HG03095 (cell line): ENCODE measurements around the gene SMIM24.

Experiments used
- ATAC-seq: cut with Tn5 transposase; IDR thresholded peaks from one replicate; pipeline ENCODE4 v1.9.1; 2021; ENCODE audit warnings: moderate library complexity; ENCODE audit not compliant: unreplicated experiment

The SMIM24 gene

GRCh38 chr19:3475449-3475848 lies 4.9 kb downstream of the SMIM24 start:
- no peak for ATAC-seq

GRCh38 chr19:3474614-3475013 lies 5.7 kb downstream of the SMIM24 start:
- ATAC-seq = no peak

- ATAC-seq = no peak
Measured at GRCh38 chr19:3474010-3474409, 6.3 kb downstream of the SMIM24 start.

GRCh38 chr19:3471954-3472655 lies 8.2 kb downstream of the SMIM24 start:
- ATAC-seq = no peak

- no peak for ATAC-seq
Measured at GRCh38 chr19:3470500-3471128, 9.7 kb downstream of the SMIM24 start.

- ATAC-seq = no peak
Measured at GRCh38 chr19:3469638-3470499, 10.5 kb downstream of the SMIM24 start.

- ATAC-seq = no peak
Measured at GRCh38 chr19:3468211-3468610, 12.1 kb downstream of the SMIM24 start.

GRCh38 chr19:3467437-3468198 lies 12.7 kb downstream of the SMIM24 start:
- ATAC-seq = no peak

- ATAC-seq = no peak
Measured at GRCh38 chr19:3466635-3467034, 13.7 kb downstream of the SMIM24 start.

GRCh38 chr19:3465552-3465951 lies 14.8 kb downstream of the SMIM24 start:
- no peak for ATAC-seq

- ATAC-seq = no peak
Measured at GRCh38 chr19:3464587-3465235, 15.6 kb downstream of the SMIM24 start.

GRCh38 chr19:3463714-3464586 lies 16.4 kb downstream of the SMIM24 start:
- no peak for ATAC-seq

- ATAC-seq = no peak
Measured at GRCh38 chr19:3462991-3463713, 17.2 kb downstream of the SMIM24 start.

- no peak for ATAC-seq
Measured at GRCh38 chr19:3459965-3460582, 20.3 kb downstream of the SMIM24 start.

- no peak for ATAC-seq
Measured at GRCh38 chr19:3459089-3459881, 21.0 kb downstream of the SMIM24 start.

GRCh38 chr19:3458229-3459088 lies 21.9 kb downstream of the SMIM24 start:
- no peak for ATAC-seq
